WTC11 (cell line): ENCODE data around the gene NBAS. TPM values are rescaled to one million over a fixed set of nuclear protein-coding genes. Genes with fewer than 3 reads are reported as not detected.

Experiments used
- ATAC-seq: fragments of 200-7000 bp; cut with Tn5 transposase; 2 replicates; pipeline ENCODE4 v1.10.0; 2021; ENCODE audit warnings: mild to moderate bottlenecking, moderate library complexity
- CTCF ChIA-PET: fragments of 300-600 bp; sonication (Branson Sonifier 250); formaldehyde crosslinking; loops from one replicate; lab custom pipeline; 2021; ENCODE audit warnings: antibody characterized with exemption; lab: Charles Lee
- POLR2A ChIA-PET: fragments of 350-600 bp; sonication (Branson Sonifier 250); formaldehyde crosslinking; loops from one replicate; lab custom pipeline; 2021; ENCODE audit warnings: antibody characterized with exemption; lab: Charles Lee
- DNase-seq: peaks from one replicate; pipeline ENCODE4 v3.0.0; 2021; ENCODE audit warnings: low spot score
- H3K27ac Mint-ChIP-seq: 2 replicates; pipeline ENCODE4 v1.8.0; 2021; ENCODE audit warnings: mixed read lengths
- H3K27me3 Mint-ChIP-seq: 2 replicates; pipeline ENCODE4 v1.8.0; 2021; ENCODE audit warnings: low read depth, mild to moderate bottlenecking, moderate library complexity, mixed read lengths
- H3K36me3 Mint-ChIP-seq: 2 replicates; pipeline ENCODE4 v1.8.0; 2021; ENCODE audit warnings: mixed read lengths
- H3K4me1 Mint-ChIP-seq: 2 replicates; pipeline ENCODE4 v1.8.0; 2022; ENCODE audit warnings: mixed read lengths
- H3K4me3 Mint-ChIP-seq: 2 replicates; pipeline ENCODE4 v1.8.0; 2021; ENCODE audit warnings: mild to moderate bottlenecking, moderate library complexity, mixed read lengths
- H3K9me3 Mint-ChIP-seq: 2 replicates; pipeline ENCODE4 v1.8.0; 2021; ENCODE audit warnings: mixed read lengths
- AR ChIP-seq: fragments of 250-450 bp; sonication (Bioruptor Pico); IDR thresholded peaks from 2 replicates; pipeline ENCODE4 v1.9.0; 2021; ENCODE audit warnings: mild to moderate bottlenecking
- ARID4B ChIP-seq: sonication (generic); formaldehyde crosslinking; IDR thresholded peaks from 2 replicates; pipeline ENCODE4 v1.8.0; 2023; ENCODE audit warnings: missing genetic modification reagents, mild to moderate bottlenecking, borderline replicate concordance
- CREB1 ChIP-seq: sonication (generic); formaldehyde crosslinking; IDR thresholded peaks from 2 replicates; pipeline ENCODE4 v1.8.0; 2023; ENCODE audit warnings: mild to moderate bottlenecking, missing genetic modification reagents
- CTCF ChIP-seq: fragments of 200-600 bp; IDR thresholded peaks from 2 replicates; pipeline ENCODE4 v1.8.0; 2022; ENCODE audit warnings: antibody characterized with exemption
- GTF2I ChIP-seq: fragments of 250-450 bp; sonication (Bioruptor Pico); conservative IDR thresholded peaks from 2 replicates; pipeline ENCODE4 v1.4.0; 2021; ENCODE audit warnings: mild to moderate bottlenecking
- IRF1 ChIP-seq: sonication (generic); formaldehyde crosslinking; IDR thresholded peaks from 2 replicates; pipeline ENCODE4 v1.8.0; 2023; ENCODE audit warnings: missing genetic modification reagents
- IRF2 ChIP-seq: sonication (generic); formaldehyde crosslinking; IDR thresholded peaks from 2 replicates; pipeline ENCODE4 v1.8.0; 2022; ENCODE audit warnings: low read depth, missing genetic modification reagents, borderline replicate concordance
- MAX ChIP-seq: sonication (generic); formaldehyde crosslinking; IDR thresholded peaks from 2 replicates; pipeline ENCODE4 v1.8.0; 2022; ENCODE audit warnings: mild to moderate bottlenecking, missing genetic modification reagents
- MYBL2 ChIP-seq: sonication (generic); formaldehyde crosslinking; IDR thresholded peaks from 2 replicates; pipeline ENCODE4 v1.8.1; 2023; ENCODE audit warnings: mild to moderate bottlenecking, moderate library complexity, missing genetic modification reagents
- NFATC4 ChIP-seq: fragments of 250-450 bp; sonication (Bioruptor Pico); IDR thresholded peaks from 2 replicates; pipeline ENCODE4 v1.9.0; 2021; ENCODE audit warnings: mild to moderate bottlenecking
- TCF7 ChIP-seq: sonication (generic); formaldehyde crosslinking; IDR thresholded peaks from 2 replicates; pipeline ENCODE4 v1.8.0; 2022; ENCODE audit warnings: mild to moderate bottlenecking, low read depth, missing genetic modification reagents, moderate library complexity
- TP53 ChIP-seq: sonication (generic); formaldehyde crosslinking; IDR thresholded peaks from 2 replicates; pipeline ENCODE4 v1.8.1; 2023; ENCODE audit warnings: mild to moderate bottlenecking, missing genetic modification reagents
- ZBTB21 ChIP-seq: sonication (generic); formaldehyde crosslinking; IDR thresholded peaks from 2 replicates; pipeline ENCODE4 v1.8.1; 2023; ENCODE audit warnings: mild to moderate bottlenecking, missing genetic modification reagents, borderline replicate concordance
- ZNF121 ChIP-seq: sonication (generic); formaldehyde crosslinking; IDR thresholded peaks from 2 replicates; pipeline ENCODE4 v1.8.0; 2023; ENCODE audit warnings: missing genetic modification reagents
- ZNF219 ChIP-seq: sonication (generic); formaldehyde crosslinking; IDR thresholded peaks from 2 replicates; pipeline ENCODE4 v1.8.0; 2023; ENCODE audit warnings: missing genetic modification reagents, mild to moderate bottlenecking, borderline replicate concordance
- ZNF317 ChIP-seq: sonication (generic); formaldehyde crosslinking; IDR thresholded peaks from 2 replicates; pipeline ENCODE4 v1.8.1; 2023; ENCODE audit warnings: low read depth, mild to moderate bottlenecking, moderate library complexity, missing genetic modification reagents, borderline replicate concordance
- ZNF396 ChIP-seq: fragments of 250-450 bp; sonication (Bioruptor Pico); IDR thresholded peaks from 2 replicates; pipeline ENCODE4 v1.8.0; 2021; ENCODE audit warnings: mild to moderate bottlenecking, moderate library complexity, borderline replicate concordance
- ZNF512 ChIP-seq: sonication (generic); formaldehyde crosslinking; IDR thresholded peaks from 2 replicates; pipeline ENCODE4 v1.8.1; 2022; ENCODE audit warnings: missing genetic modification reagents, borderline replicate concordance
- ZNF532 ChIP-seq: fragments of 250-450 bp; sonication (Bioruptor Pico); IDR thresholded peaks from 2 replicates; pipeline ENCODE4 v1.9.0; 2021; ENCODE audit warnings: mild to moderate bottlenecking, borderline replicate concordance
- total RNA-seq: library from RNA; stranded (reverse); gene quantifications from 3 replicates; pipeline ENCODE4 v1.2.3, GENCODE V29; 2021

Gene NBAS
- total RNA-seq, 1 experiment from 2014 or later = 32.3 TPM

- TF ChIP-seq ARID4B (CRISPR knock-in tag) = no peak
- TF ChIP-seq MYBL2 (CRISPR knock-in tag) = no peak
- no peak for TF ChIP-seq IRF1 (CRISPR knock-in tag)
- no peak for TF ChIP-seq ZNF317 (CRISPR knock-in tag)
- no peak for TF ChIP-seq MAX
- no peak for TF ChIP-seq TCF7
Observed at GRCh38 chr2:15325296-15325695, 235.8 kb downstream of the NBAS start (continued).

GRCh38 chr2:15323227-15323626 is 237.9 kb downstream of the NBAS start:
- no peak for ATAC-seq
- Mint-ChIP-seq H3K27ac (no peak overlapping the region; the same call in 1 of the 2 replicates), H3K9me3 (peaks cover 30% of the 10 kb centered on the region), H3K36me3 (peaks cover 41% of the 10 kb centered on the region), H3K4me3 (no peak overlapping the region), H3K4me1 (peaks cover 3% of the 10 kb centered on the region; the same call in 1 of the 2 replicates), H3K27me3 (no peaks in the 10 kb centered on the region)
- ChIA-PET POLR2A (no interaction called here), CTCF (no interaction called here)
- TF ChIP-seq CREB1 (CRISPR knock-in tag) (no peak), ZNF396 (CRISPR knock-in tag) (no peak), AR (no peak), NFATC4 (CRISPR knock-in tag) (no peak), ZNF532 (no peak), ZBTB21 (CRISPR knock-in tag) (no peak), ZNF219 (CRISPR knock-in tag) (no peak), CTCF (no peak), TP53 (no peak), IRF1 (CRISPR knock-in tag) (no peak), ZNF512 (CRISPR knock-in tag) (no peak), GTF2I (no peak), ZNF121 (CRISPR knock-in tag) (no peak), IRF2 (no peak)
- no peak for DNase-seq
